Stimulated activated CD8-positive, alpha-beta memory T cell treated with anti-CD3 and anti-CD28 coated beads, Interleukin-2, amount 100 ng/mL, for 48 hours (primary cell): ENCODE results near the gene GALR3.

Experiments
- DNase-seq, 2 donors: peaks; one replicate each; pipeline ENCODE4 v3.0.0-alpha.2; 2020; ENCODE audit warnings: low read depth in 2 of 2

Gene GALR3

DNA sequence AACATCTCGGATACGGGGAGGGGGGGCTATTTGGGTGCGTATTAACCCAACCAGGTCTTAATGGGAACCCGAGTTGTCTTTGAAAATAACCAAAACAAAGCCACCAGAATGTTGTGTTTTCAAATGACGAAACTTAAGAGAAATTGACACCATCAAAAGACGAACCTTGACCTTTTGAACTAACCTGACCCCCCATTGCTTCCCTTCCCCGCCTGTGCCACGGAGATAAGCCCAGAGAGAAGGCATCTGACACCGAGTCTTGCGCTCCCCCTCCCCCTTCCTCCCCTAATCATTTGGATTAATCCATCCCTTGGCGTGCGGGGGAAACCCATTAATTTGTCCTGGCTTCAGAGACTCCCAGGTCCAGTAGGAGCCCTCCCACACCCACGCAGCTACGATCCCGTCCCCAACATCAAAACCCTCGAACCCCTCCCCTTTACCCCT, 20.0 kb upstream of the GALR3 start:
- DNase-seq = no peak

DNA sequence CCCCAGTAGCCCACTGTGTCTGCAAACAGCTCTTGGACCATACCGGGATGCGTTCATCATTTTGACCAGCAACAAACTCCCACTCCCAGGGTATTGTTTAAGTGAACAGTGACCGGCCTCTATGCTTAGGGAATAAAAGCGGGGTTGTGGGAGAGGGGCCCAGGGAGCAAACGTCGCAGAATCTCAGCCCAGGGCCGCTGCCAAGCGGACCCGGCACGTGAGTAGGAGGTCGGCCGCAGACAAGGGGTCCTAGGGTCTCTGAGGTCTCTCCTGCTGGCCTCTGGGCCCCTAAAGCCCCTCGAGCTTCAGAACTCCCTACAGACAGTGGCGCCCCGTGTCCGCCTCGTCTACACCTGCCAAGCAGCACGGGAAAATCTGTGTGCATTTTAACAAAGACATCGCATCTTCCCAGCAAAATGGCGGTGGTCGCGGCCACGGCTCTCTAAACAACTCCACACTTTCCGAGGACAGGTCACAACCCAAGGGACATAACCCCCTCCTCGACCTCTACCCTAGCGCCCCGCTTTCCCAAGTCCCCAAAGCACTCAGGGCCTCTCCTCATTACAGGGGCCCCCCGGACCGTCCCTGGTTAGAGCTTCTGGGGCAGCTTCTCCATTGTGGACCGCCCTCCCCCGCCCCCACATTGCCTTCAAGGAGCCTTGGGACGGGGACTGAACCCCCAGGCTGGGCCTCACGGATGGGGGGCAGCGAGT, 19.4 kb upstream of the GALR3 start:
- no peak for DNase-seq

DNA sequence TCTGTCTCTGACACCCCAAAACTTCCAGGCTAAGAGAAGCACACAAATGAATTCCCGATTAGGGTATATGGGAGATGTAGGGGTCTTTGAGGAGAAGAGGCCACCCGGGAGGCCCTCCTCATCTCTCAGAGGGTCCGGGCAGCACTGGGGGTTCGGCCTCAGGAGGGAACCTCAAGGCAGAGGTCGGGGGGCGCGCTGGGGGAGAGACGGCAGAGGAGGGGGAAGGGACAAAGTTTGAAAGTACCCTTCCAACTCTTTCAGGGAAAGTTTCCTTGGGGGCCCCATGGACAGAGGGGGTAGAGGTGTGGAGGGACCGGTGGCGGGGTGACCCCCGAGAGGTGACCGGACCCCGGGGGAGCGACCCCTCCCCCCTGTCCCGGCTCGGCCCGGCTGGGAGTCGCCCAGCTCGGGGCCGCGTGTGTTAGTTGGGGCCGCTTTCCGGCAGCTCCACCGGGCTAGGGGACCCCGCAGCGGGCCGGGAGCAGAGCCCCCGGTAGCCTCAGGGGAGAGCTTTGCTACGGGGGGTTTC, 18.8 kb upstream of the GALR3 start:
- no peak for DNase-seq

GRCh38 chr22:37804881-37805809, 18.0 kb upstream of the GALR3 start:
- peak; percentile 51 to 70 for DNase-seq

- no peak for DNase-seq
These were observed 17.3 kb upstream of the GALR3 start for GRCh38 chr22:37805810-37806277.

DNA sequence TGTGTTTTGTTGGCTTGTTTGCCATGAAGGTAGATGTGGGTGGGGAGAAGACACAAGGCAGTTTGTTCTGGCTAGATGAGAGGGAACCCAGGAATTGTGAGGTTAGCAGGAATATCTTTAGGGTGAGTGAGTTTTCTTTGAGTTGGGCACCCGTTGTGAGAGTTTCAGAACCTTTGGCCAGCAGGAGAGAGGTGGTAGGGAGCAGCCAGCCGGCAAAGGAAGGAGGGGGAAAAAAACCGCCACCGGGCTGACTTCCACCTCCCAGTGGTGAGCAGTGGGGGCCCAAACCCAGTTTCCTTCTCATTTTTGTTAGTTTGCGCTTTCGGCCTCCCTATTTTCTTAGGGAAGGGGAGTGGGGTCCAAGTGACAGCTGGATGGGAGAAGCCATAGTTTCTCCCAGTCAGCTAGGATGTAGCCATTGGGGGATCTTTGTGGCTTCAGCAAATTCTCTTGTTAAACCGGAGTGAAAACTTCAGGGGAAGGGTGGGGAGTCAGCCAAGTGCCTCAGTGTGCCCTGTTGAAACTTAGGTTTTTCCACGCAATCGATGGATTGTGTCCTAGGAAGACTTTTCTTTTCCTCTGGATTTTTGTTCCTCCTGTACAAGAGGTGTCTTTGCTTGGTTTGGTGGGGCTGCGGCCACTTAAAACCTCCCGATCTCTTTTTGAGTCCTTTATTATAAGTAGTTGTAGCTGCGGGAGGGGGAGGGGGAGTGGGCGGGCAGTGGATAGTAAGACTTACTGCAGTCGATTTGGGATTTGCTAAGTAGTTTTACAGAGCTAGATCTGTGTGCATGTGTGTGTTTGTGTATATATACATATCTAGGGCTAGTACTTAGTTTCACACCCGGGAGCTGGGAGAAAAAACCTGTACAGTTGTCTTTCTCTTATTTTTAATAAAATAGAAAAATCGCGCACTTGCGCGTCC, 16.5 kb upstream of the GALR3 start:
- DNase-seq = no peak

GRCh38 chr22:37807410-37808293, 15.5 kb upstream of the GALR3 start, which contains the start of gene GCAT:
Gene GCAT, plus strand, starts transcription at chr22:37807934. Its CDS starts 34 bp downstream, at chr22:37807968.
- DNase-seq = peak; percentile 90 to 96

- no peak for DNase-seq
These were observed 14.9 kb upstream of the GALR3 start for GRCh38 chr22:37808294-37808657.

GRCh38 chr22:37809672-37810333, 13.4 kb upstream of the GALR3 start:
- DNase-seq = no peak

- DNase-seq = no peak
These were observed 11.3 kb upstream of the GALR3 start for GRCh38 chr22:37811867-37812266.

DNA sequence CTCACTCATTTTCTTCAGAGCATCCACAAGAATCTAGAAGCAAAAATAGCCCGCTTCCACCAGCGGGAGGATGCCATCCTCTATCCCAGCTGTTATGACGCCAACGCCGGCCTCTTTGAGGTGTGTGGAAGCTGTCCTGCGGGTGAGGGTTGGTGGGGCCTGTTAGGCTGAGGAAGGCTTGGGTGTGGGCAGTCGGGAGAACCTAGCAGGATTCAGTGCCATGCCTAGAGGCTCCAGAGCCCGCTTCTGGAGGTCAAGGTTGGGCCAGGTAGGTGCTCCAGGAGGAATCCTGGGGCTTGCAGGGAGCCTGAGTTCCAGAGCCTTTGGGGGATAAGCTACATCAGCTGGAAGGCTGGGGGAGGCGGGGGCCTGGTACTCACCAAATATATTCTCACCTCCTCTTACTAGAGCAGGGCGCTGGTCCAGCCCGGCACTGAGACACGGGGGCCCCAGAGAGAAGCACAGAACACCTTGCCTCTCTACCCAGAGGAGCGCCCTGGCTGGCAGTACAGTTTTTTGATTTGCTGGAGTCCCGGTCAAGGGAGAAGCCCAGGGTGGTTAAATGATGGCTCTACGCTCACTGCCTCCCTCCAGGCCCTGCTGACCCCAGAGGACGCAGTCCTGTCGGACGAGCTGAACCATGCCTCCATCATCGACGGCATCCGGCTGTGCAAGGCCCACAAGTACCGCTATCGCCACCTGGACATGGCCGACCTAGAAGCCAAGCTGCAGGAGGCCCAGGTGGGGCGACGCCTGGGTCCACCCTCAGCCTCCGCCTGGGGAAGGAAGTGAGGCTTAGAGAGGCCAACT, 10.1 kb upstream of the GALR3 start:
- DNase-seq = no peak

DNA sequence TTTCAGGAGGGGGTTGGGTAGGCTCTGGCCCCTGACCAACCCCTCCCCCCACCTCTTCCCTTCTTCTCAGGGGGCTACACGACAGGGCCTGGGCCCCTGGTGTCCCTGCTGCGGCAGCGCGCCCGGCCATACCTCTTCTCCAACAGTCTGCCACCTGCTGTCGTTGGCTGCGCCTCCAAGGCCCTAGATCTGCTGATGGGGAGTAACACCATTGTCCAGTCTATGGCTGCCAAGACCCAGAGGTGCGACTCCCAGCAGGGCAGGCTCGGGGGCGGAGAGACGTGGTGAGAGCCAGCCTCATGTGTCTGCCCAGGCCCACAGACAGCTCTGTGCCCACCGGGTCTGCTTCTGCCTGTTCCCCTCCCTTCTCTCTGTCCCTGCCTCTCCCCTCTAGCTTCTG, 7.6 kb upstream of the GALR3 start:
- DNase-seq = no peak

DNA sequence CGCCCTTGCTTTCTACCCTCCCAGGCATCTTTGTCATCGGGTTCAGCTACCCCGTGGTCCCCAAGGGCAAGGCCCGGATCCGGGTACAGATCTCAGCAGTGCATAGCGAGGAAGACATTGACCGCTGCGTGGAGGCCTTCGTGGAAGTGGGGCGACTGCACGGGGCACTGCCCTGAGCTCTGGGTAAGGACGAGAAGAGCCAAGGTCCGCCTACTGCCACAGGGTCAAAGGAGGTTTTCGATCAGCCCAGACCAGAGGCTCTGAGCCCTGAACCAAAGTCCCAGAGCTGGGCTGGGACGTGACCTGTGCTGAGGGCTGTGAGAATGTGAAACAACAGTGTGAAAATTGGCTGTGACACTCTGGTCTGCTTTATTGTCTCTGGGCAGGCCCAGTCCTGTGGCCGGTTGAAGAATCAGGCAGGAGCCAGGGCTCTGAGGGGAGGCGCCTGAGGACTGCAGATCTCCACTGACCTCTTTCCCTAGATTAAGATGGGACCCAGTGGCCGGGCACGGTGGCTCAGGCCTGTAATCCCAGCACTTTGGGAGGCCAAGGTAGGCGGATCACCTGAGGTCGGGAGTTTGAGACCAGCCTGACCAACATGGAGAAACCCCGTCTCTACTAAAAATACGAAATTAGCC, 6.5 kb upstream of the GALR3 start:
- no peak for DNase-seq

DNA sequence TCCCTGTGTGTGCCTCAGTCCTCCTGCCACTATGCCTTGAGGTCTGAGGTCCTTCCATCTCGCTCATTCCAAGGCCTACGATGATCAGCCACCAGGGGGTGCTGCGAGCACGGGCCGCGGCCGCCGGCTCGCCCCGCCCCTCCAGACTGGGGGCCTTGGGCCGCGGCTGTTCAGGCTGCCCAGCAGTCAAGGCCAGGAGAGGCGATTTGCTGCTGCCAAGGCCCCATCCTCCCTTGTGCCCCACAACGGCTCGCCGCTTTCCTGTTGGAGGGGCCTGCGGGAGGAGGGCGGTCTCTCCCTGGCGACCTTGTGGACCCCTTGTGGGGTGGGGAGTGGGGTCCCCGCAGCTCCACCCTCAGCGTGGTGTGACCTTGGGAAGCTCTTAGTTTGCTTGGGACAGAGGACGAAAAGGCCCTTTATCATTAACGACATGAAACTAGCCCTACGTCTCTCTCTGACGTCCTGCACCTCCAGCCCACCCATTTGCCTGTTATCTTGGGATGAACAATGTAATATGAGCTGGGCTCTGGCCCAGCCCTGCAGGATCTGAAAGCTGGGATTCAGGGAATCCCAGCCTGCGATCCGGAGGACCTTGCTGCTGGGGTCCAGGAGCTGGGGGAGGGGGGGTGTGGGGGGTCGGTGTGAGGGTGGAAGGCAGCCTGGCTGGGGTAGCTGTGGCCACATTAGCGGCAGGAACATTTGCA, 5.3 kb upstream of the GALR3 start:
- DNase-seq = peak; percentile 76 to 78

- DNase-seq = peak; percentile 45 to 47
These were observed 4.6 kb upstream of the GALR3 start for GRCh38 chr22:37818409-37819104.

DNA sequence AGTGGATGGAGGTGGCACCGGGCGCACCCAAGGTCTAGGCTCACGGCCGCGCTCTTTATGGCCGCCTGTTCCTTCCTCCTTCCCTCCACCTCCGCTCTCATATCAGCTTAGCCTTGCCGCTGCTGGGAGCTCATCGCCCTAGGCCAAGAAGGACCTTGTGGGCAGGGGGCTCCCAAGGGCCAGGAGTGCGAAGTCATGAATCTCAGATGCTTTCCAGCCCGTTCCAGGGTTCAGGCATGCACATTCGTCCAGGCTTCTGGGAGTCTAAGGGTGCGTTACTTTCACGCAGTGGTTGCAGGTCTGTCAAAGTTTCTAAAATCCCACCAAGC, 4.1 kb upstream of the GALR3 start:
- no peak for DNase-seq

GRCh38 chr22:37820350-37820749, 2.8 kb upstream of the GALR3 start:
- DNase-seq = no peak
